LoVo (cell line): ENCODE measurements around the gene PARD3.

Source experiments
- DNase-seq: peaks from one replicate; pipeline ENCODE4 v3.0.0-alpha.2; 2016; ENCODE audit warnings: low spot score

Gene PARD3

DNA sequence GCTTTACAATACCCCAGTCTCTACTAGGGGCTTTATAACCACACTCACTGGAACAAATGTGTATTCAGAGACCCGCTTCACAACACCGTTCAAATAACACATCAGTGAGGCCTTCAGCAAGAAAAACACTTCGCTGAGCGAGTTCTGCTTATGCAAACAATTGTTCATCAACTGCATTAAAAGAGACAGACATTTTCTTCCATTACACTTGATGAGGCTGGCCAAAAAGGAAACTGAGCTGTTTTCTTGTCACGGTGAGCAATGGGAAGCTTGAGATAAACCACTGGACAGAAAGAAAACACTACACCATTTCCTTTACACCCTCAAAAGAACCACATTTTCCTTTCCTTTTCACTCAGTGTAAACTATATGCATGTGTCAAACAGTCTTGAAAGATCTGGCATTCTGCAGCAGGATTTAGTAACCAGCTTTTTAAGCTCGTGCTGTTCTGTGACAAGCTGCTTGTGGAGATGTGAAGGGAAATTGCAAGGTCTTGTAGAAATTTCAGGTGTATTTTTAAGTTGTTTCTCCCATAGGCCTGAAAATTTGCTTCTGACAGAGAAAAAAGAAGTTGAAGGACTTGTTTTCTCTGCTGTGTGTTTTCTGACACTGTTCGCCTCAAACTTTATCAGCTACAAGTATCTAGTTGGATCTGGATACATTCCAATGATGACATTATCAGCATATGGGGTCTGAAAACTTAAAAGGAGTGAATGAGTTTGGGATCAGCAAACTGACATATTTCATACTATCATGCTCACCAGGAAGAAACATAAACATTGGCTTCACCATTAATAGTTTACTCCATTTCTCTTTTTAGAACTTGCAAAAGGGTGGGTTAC lies 693.1 kb downstream of the PARD3 start:
- DNase-seq: no peak

DNA sequence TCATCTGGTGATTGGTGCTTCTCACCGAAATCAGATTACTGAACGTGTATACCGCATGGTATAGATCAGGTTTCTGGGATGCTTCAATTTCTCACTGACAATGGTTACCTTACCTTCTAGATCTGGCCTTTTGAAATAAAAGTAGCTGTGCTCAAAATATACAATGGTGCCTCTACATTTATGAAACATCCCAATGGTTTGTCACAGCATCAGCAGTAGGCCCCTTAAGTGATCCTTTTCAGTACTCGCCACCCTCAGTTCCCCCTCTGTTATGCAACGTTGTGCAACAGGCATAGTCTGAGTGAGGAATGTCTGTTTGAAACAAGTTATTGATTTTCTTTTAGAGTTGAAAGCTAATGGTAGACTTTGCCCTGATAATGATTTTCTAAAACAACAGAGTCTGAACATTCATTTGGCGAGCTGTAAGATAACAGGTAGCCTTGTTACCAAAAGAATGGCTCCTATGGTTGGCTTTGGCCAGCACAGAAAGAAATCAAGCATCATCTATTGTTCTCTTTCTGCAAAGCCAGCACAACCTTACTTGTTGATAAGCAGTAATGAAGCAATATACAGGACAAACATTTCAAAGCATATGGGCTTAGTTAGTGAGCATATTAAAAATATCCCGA lies 693.9 kb downstream of the PARD3 start:
- DNase-seq: no peak

DNA sequence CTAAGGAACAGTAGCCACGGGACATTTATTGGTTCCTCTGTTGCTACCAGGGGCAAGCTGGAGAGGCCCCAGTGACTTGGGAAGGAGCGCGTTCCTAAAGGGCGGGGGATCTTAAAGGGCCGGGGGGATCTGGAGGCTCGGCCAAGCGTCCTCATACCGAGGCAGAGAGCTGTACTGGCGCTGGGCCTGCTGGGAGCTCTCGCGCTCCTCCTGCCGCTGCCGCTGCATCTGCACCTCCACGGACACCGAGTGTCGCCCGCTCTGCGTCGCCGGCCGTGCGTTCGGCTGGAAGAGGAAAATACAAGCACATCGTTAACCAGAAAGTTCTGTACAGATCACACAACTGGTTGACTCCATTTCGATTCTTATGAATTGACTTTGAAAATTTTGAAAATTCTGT lies 695.6 kb downstream of the PARD3 start:
- DNase-seq: no peak

DNA sequence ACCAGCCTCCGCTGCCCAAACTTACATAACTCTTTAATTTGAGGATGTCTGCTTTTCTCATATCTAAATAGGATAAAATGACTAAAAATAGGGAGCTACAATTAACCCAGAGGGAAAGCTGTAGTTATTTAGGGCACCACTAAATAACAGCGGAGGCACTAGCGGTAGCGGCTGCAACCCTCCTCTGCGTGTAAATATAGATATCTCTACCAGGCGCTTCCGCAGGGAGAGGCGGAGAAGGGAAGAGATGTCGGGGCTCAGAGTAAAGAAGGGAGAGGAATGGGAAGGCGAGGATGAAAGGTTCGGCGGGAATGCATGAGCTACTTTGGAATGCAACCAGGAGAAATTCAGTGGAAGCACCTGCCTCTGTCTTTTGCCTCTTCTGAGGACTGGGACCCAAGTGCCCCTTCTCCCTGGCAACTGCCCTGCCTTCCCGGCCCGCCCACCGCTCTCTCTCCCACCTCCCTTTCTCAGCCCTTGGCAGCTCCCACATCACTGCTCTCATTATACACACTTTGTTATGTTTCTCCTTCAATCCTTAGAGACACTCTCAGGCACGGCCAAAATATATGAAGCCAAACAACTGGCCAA lies 698.3 kb downstream of the PARD3 start:
- no peak for DNase-seq

DNA sequence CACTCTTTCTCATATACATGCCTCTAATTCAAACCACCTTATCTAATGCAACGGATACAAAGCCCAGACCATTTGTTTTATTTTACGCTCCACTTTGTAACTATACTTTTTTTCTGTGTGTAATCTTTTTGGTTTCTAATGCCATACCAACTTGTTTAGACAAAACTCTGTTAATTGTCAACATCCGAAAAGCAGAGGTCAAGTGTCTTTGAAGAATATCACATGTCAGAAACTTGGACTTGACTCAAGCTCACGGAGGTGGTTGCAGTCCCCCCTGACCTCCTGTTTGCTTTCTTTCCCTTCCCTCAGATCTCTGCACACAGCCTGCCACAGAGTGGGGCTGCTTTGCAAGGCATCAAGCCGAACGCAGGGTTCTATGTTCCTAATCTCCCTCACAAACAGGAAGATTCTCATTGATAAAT lies 698.9 kb downstream of the PARD3 start:
- DNase-seq: no peak

DNA sequence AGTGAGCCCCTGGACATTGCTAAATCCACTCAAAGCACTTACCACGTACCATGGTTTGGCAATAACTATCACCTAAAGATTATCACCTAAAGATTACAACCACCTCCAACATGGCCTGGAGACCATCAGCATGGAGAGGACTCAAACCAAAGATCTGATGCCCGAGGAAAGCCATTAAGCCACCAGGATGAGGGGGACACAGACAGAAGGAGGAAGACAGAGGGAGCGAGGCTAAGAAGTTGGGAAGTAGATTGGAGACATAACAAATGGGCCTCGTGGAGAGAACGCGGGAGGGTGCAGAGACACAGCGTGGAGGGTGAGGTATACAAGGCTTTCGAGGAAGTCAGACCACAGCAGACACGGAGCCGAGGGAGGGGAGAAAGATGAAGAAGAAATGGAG lies 700.2 kb downstream of the PARD3 start:
- DNase-seq: no peak

DNA sequence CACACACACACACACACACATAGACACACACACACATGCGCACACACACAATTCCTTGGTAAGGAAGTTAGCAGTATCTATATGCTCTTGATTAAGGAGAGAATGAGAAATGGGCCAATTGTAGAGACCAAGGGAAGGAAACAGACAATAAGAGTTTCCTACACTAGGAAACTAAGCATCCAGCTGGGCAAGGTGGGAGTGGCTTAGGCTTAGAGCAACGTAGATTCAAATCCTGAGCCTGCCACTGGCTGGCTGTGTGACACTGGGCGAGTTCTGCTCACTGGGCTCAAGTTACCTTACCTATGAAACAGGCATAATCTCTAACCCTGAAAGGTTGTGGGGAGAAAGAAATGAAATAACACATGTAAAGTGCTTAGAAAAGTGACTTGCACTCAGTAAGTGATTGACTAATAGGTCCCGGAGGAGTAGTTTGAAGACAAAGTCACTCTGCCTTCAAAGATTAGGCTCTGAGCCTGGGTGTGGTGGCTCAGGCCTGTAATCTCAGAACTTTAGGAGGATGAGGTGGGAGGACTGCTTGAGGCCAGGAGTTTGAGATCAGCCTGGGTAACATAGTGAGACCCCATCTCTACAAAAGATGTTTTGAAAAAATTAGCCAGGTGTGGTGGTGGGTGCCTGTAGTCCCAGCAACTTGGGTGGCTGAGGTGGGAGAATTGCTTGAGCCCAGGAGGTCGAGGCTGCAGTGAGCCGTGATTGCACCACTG lies 701.4 kb downstream of the PARD3 start:
- DNase-seq: no peak

DNA sequence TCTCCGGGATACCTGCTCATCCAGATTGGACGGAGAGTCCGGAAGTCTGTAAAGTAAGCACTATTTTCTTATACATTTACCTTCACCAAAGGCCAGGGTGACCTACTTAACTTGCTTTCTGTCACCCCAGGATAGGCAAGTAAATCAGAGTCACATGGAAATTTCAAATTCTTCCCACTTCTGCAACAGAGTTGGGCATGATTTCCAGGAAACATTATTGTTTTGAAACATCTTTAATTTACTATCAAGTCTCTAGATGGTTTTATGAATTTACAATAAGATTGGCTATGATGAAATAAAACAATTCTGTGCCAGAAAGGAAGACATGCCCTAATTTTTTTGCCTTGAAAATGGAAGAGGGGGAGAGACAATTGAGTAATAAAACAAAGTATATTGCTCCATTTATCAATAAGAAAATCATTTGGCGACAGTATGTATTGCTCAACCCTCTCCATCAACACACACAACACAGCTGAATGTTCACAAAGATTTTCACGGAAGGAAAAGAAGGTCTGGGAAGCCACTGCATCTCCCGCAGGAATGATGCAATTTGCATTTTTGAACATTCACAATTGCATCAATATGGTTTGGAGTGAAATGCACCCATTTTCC lies 702.8 kb downstream of the PARD3 start:
- no peak for DNase-seq

DNA sequence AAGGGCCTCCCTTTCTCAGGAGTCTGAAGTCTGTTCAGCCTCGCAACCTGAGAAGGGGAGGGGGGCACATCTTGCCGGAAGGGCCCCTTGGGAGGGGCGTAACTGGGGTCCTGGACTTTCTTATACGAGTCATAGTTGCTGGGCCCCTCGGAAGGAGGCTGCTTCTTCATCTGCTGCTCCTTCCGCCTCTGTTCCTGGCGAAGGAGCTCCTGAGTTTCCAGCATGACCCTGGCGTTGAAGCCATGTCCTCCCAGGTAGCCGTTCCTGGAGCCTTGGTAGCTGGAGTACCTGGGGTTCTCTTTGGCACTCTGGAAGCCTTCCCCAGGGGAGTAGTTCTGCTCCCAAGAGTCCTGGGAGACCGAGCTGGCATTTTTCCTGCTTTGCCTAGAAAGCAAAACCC lies 703.9 kb downstream of the PARD3 start:
- DNase-seq: no peak

DNA sequence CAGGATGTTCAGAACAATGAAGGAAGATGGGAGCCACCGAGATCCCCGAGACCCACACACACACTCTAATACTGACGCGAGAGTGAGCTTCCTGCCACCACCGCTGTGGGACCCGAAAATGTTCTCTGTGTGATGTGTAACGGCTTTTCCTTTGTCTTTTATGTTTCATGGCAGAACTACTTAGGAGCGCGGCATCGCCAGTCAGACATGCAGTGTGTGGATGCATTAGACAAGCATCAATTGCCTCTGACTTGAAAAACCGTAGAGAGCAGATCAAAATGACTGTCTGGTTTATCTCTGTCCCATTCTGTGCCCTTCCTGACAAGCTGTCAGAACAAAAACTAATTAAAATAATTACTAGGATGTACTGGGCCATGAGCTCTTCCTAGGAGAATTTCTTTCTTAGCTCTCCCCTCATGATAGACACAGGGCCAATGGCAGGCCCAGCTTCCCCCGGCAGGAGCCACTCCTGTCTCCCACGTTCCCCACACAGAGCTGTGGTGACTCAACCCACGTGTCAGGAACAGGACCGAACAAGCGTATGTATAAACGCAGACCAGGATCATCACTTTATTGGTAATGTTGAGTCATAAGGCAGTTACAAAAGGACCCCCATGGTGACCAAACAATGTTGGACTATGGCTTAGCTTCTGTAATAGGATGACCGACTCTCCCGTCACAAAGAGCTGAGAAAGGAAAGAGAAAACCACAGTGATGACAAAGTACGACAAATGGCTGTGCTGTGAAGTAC lies 705.0 kb downstream of the PARD3 start:
- DNase-seq: no peak

DNA sequence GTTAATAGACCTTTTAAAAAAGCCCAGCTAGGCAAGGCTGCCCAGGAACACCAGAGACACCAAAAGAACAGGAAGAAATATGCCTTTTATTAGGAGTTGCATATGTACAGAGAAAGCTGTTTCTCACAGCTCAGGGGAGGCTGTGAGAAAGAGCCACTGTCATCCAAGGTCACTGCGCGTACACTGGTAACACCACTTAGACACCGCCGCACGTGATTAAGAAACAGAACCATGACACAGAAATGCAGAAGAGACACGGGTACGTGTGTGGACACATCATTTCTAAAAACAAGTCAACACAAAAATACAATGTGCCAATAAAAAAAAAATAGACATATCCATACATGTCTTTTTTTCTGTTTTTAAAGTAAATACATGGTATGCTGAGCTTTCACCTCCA lies 705.6 kb downstream of the PARD3 start:
- DNase-seq: no peak

DNA sequence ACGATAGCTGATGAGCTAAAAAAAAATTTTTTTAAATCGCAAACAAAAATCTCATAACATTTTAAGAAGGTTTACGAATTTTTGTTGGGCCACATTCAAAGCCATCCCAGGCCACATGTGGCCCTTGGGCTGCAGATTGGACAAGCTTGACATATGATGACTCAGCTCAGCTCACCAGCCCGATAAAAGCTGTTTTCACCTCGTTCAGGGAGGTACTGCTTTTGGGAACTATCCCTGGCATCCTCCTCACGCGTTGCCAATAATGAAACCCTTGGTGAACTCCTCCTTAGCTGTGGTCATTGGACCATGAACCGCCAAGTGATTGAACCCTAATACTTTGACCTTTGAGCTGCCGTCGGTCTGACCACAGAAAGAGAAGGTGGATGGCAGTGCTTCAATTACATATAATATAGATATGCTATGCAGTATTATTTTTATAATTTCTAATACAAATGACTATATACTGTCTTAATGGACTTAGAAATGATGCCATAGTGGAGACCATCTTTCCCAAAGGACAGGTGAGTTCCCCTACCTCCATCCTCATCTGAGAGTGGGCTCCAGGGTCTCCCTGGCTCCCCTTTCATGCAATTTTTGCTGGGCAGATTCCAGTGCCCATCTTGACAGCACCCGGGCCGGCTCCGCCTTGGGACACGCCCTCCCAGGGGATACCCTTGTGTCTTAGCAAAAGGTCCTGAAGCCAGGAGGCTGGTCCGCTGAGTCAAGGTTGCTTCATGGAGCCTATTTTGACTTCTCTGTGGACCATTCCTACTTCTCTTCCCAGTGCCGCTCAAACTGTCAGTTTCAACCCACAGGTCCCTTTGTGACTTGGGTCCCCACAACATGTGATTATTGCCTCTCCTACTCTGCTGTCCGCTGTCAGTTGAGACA lies 707.2 kb downstream of the PARD3 start:
- no peak for DNase-seq

DNA sequence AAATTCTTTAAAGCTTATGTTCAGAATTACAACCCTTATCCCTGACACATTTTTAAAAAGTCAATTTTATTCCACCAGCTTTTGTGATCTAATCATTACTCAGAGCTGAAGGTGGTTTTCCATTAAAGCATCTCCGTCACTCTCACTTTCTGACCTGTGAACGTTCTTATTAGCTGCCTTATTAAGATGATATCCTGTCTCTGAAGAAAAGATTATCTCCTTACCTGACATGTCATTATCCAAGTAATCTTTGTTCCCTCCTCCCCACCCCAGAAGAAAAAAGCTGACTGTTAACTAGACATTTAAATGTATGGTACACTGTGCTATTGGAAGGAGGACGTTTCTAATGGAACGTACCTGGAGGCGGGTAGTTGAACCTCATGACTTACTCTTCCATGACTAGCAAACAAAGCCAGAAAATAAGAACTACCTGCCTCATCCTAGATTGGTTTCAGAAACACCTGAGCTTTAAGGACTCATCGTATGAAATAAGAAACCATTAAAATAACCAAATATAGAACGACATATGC lies 708.7 kb downstream of the PARD3 start:
- no peak for DNase-seq

DNA sequence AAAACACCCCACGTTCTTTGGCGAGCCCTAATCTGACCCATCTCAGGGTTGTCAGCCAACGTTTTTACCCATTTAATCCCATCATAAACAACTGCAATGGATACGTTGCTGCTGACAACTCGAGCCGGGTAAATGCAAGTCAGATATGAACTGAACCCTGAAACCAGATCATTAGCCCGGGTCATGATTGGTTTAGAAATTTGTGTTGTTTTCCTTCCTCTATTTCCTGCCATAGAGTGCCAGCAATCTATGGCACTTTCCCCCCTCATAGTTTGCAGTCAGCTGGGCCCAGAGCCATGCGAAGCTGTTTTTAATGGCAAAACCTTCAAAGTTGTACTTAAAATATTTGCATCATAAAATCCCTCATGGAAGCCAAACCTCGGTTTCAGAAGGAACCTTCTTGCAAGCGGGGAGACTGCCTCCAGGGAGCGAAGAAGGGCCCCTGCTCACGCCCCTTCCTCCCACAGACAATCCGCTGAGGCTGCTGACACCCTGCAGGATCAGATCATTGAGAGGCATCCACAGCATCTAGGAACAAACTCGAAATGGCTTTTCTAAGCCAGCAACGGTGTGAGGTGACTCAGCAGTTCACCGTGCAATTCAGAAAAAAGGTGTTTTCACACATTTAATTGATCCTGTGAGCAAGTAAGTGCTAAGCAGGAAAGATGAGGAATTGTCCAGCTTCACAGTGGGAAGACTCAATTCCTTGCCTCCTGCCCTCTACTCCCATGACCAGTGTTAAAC lies 710.1 kb downstream of the PARD3 start:
- DNase-seq: no peak

DNA sequence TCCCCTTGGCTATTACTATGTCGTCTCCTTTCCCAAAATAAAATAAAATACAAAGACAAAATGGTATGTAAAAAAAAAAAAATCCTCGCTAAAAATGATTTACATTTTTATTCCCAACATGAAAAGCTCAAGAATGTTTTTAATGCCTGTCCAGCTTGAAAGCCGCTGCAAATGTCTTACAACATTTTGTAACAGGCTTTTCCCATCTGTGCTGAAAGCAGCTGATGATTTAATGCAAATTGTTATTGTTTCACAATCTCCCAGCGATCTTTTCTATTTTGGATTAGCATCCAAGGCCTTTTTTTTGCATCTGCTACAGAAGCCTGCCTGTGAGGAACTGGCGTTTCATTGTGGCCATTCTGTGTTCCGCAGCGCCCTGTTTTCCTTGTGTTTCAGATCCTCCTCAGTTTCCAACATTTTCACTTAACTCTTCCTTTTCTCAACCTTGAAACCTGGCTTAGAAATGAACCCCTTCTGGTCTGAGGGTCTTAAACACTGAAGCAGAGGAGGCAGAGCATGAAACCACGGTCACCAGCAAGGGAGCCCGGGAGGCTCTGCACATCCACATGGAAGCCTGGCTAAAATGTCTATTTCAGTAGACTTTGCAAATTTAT lies 712.1 kb downstream of the PARD3 start:
- no peak for DNase-seq

DNA sequence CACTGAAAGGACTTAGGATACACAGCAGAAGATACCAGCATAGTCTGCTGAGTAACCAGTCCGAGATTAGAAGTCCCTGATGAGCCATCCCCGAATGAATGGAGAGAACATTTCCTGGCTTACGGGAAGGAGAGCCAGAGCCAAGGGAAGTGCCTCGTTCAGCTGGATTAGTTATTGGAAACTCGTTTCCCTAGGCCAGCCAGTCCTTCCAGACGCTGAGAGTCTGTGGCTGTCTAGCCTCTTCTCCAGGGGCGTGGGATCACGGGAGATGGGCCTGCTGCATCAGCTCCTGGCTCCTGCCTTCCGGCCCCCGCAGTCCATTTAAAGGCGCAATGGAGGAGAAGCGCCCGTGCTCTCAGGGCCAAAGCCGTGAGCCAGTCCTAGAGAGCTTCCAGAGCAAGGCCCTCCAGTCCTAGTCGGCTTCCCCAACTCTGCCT lies 712.8 kb downstream of the PARD3 start:
- no peak for DNase-seq

DNA sequence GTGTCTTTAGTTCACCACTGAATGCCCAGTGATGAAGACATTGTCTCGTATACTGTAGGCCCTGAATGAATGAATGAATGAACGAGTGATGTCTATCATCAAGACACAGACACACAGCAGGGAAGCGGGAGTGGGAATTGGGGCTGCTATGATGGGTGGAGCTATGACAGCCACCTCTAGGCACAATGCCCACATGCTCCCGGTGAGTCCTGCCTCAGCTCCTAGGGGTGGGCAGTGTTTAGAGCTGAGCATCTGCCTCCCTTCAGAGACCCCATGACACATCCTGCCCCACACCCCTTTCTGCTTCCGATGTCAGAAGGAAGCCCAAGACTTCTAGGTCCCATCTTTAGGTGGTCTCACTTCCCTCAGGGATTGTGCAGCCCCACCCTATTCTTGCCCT lies 714.1 kb downstream of the PARD3 start:
- no peak for DNase-seq

DNA sequence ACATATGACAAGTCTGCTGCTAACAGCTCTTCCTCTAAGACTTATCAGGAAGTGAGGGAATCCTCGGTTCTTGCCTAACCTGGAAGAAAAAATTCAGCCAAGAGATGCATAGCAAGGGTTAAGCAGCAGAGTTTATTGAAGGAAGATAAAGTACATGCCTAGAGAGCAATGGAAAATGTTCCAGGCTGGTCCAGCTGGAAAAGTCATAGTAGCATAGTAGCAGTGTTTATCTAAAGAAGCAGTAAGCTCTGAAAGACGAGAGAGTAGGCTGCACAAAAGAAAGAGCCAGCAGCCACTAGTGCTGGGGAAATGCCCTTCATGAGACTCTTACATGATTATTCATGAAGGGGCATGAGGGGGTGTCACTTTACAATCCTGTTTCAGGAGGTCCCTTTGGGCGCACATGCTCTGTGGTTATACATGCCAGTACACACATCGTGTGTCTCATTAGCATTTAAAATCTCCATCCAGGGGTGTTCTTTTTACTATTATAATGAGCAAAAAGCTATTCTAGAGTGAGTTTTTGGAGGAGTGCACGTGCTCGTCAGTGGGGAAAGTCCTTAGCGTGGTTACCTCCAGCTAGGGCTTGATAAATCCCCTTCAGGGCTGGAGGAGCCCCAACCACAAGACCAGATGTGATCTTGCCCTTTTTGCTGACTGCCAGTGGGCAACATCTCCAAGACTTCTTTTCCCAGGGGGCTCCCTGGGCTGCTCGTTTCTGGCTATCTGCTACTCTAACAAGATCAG lies 716.1 kb downstream of the PARD3 start:
- no peak for DNase-seq
